GM19240 (cell line): ENCODE results near the gene KIAA0586.

Experiments
- DNase-seq: peaks from one replicate; pipeline ENCODE4 v3.0.0; 2011; ENCODE audit warnings: low spot score; ENCODE audit not compliant: insufficient read length

Gene KIAA0586

GRCh38 chr14:58593977-58594376 lies 166.5 kb downstream of the KIAA0586 start:
- no peak for DNase-seq

GRCh38 chr14:58597041-58597440 lies 169.5 kb downstream of the KIAA0586 start:
- DNase-seq = no peak

- no peak for DNase-seq
Measured at GRCh38 chr14:58598028-58598803, 170.7 kb downstream of the KIAA0586 start.

GRCh38 chr14:58598804-58599525 lies 171.4 kb downstream of the KIAA0586 start:
- no peak for DNase-seq

- no peak for DNase-seq
Measured at GRCh38 chr14:58599707-58600106, 172.2 kb downstream of the KIAA0586 start.
